ENCODE data around the gene XPO4. TPM values are rescaled to one million over a fixed set of nuclear protein-coding genes. Genes with fewer than 3 reads are reported as not detected.
A peak's percentile ranks its signal among the peaks of the same experiment; 100 is the strongest.

The XPO4 gene
- total RNA-seq, 1 experiment from 2014 or later, result 34.1 TPM

- no peaks in the 10 kb centered on the region for H3K79me2 ChIP-seq (ENCODE audit: insufficient read depth, low read length)
- no peak overlapping the region for H2AFZ ChIP-seq (ENCODE audit: low read length)
- H2BK12ac ChIP-seq (ENCODE audit: insufficient read length, low read depth, low read length), result no peak overlapping the region
- H3K18ac ChIP-seq (ENCODE audit: insufficient read length, low read depth, low read length), result no peak overlapping the region
- no peak overlapping the region for H3K27ac ChIP-seq (ENCODE audit: insufficient read length, low read depth, low read length)
- H3K4me1 Mint-ChIP-seq, result peaks cover 15 to 22% of the 10 kb centered on the region in 2 experiments
- H2BK15ac ChIP-seq (ENCODE audit: low read depth, low read length), result no peak overlapping the region
- no peak overlapping the region for H3K23ac ChIP-seq (ENCODE audit: insufficient read length, low read depth, low read length)
- no peak for TF ChIP-seq CTCF (conservative IDR thresholded peaks at IDR 0.05)
- H3K36me3 Mint-ChIP-seq (ENCODE audit: insufficient read depth in 1 of 3, low read depth in 3 of 3), result peaks cover 20 to 39% (median 21%) of the 10 kb centered on the region in 3 experiments
- no peak overlapping the region for H3K4ac ChIP-seq (ENCODE audit: low read depth, low read length)
- no peaks in the 10 kb centered on the region for H3K27me3 ChIP-seq (ENCODE audit: insufficient read depth, low read length)
- H3K9ac ChIP-seq (ENCODE audit: extremely low read depth, insufficient read length, low read length), result no peak overlapping the region
- H2BK5ac ChIP-seq (ENCODE audit: insufficient read length, low read length), result no peak overlapping the region
- no CpG with 5 or more reads among the region's 10 CpGs for WGBS (ENCODE audit: extremely low coverage, insufficient read length, low lambda C conversion rate)
- H2AK5ac ChIP-seq (ENCODE audit: insufficient read length, low read length), result no peak overlapping the region
- no peaks in the 10 kb centered on the region for H4K20me1 ChIP-seq (ENCODE audit: control insufficient read depth, insufficient read depth, insufficient read length)
- peaks cover 15 to 21% of the 10 kb centered on the region in 2 experiments for H3K9me3 Mint-ChIP-seq
- no peak for DNase-seq
- no peaks in the 10 kb centered on the region for H3K9me3 ChIP-seq (ENCODE audit: control insufficient read depth, low read depth, low read length)
- H4K91ac ChIP-seq (ENCODE audit: insufficient read length, low read depth, low read length), result no peak overlapping the region
- H3K4me1 ChIP-seq (ENCODE audit: insufficient read depth, low read length), result no peaks in the 10 kb centered on the region
- H3K27me3 Mint-ChIP-seq (ENCODE audit: low read depth), result peaks cover 3% of the 10 kb centered on the region; the same call in 1 of the 2 replicates
- H3K14ac ChIP-seq (ENCODE audit: insufficient read depth, low read length), result no peak overlapping the region
- H3K27ac Mint-ChIP-seq, result peak overlapping the region in 1 of 3 experiments; percentile 99; a peak in 2 of 7 replicates
- H3K79me1 ChIP-seq (ENCODE audit: insufficient read depth, low read depth, low read length, poor library complexity, severe bottlenecking), result no peaks in the 10 kb centered on the region
- no peak overlapping the region for H3K56ac ChIP-seq (ENCODE audit: insufficient read length, low read depth, low read length)
- H3T11ph ChIP-seq (ENCODE audit: low read length), result no peak overlapping the region
- H3K23me2 ChIP-seq (ENCODE audit: insufficient read length, low read depth, low read length, poor library complexity, severe bottlenecking), result peaks cover 6% of the 10 kb centered on the region
- peak overlapping the region; percentile 87 to 90 for H3K4me3 Mint-ChIP-seq
- H3K4me2 ChIP-seq (ENCODE audit: insufficient read depth, insufficient read length, low read length), result peak overlapping the region; percentile 66
- no peak overlapping the region for H4K8ac ChIP-seq (replicated peaks; ENCODE audit: insufficient read length, low read depth, low read length)
- H2BK20ac ChIP-seq (ENCODE audit: low read depth, low read length, poor library complexity, severe bottlenecking), result no peak overlapping the region
- no peak overlapping the region for H2BK120ac ChIP-seq (ENCODE audit: low read depth, low read length, poor library complexity, severe bottlenecking)
- no peak overlapping the region for H4K5ac ChIP-seq (ENCODE audit: insufficient read length, low read depth, low read length)
Measured at GRCh38 chr13:20772401-20773131, 130.0 kb downstream of the XPO4 start.

All from H9 (cell line).